Stomach (tissue), 4 donors: ENCODE results near the gene MKLN1.

Experiments
- EP300 ChIP-seq: sonication (generic); formaldehyde crosslinking; IDR thresholded peaks from one replicate; pipeline ENCODE4 v1.6.1; 2017; ENCODE audit warnings: antibody characterized with exemption
- POLR2A ChIP-seq, 4 donors: fragments of 450-650 bp; IDR thresholded peaks; one replicate each; pipeline ENCODE4 v1.6.1; 2016; ENCODE audit warnings: antibody characterized with exemption in 4 of 4, control low read depth in 2 of 4, mild to moderate bottlenecking in 1 of 4, moderate library complexity in 1 of 4
- POLR2AphosphoS5 ChIP-seq, 3 donors: sonication (generic); formaldehyde crosslinking; IDR thresholded peaks; one replicate each; pipeline ENCODE4 v1.6.1; 2016; ENCODE audit warnings: antibody characterized with exemption in 3 of 3
- TF ChIP-seq, protein P1 (sequence below), 7 experiments: fragments of 450-650 bp in 4 of 7; fragments of 200-600 bp in 3 of 7; sonication (generic) in 3 of 7; IDR thresholded peaks; one replicate each; pipeline ENCODE4 v1.5.1; 2016 to 2019; ENCODE audit warnings: antibody characterized with exemption in 7 of 7, control low read depth in 2 of 7, mild to moderate bottlenecking in 1 of 7

DNA sequence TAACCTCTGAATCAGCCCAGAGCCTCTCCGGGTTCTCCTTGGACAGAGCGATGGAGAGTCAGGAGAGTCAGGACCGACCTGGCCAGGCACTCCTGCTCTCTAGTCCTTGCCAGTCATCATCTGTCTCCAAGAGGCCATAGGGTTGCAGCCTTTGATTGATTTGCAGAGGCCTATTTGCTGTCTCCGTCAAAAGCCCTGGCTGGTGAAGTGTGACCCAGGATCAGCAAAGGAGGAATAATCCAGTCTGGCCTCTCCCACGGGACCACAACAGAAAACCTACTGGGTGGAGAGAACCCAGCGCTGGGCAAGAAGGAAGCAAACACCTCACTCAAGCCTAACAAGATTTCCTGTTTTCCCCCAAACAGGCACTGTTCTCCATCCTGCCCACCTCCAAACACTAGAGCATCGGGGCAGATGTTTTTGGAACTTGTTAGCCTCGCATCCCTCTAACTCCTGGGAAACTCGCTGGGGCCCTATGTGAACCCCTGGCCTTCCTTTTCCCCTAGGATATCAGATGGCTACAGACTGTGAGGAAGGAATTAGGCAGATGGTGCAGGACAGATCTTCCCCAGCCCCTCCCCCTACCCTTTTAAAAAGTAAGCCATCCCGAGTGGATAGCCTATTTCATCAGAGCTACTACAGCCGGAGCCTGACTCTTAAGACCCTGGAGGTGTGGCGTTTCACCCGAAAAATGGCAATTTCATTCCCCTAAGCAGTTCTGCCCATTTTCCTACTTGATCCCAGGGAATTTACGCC is 174.4 kb downstream of the MKLN1 start:
- TF ChIP-seq POLR2AphosphoS5 (IDR thresholded peaks at IDR 0.05) (no peak), EP300 (no peak), POLR2A (IDR thresholded peaks at IDR 0.05) (no peak)
- TF ChIP-seq, protein P1, sequence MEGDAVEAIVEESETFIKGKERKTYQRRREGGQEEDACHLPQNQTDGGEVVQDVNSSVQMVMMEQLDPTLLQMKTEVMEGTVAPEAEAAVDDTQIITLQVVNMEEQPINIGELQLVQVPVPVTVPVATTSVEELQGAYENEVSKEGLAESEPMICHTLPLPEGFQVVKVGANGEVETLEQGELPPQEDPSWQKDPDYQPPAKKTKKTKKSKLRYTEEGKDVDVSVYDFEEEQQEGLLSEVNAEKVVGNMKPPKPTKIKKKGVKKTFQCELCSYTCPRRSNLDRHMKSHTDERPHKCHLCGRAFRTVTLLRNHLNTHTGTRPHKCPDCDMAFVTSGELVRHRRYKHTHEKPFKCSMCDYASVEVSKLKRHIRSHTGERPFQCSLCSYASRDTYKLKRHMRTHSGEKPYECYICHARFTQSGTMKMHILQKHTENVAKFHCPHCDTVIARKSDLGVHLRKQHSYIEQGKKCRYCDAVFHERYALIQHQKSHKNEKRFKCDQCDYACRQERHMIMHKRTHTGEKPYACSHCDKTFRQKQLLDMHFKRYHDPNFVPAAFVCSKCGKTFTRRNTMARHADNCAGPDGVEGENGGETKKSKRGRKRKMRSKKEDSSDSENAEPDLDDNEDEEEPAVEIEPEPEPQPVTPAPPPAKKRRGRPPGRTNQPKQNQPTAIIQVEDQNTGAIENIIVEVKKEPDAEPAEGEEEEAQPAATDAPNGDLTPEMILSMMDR (IDR thresholded peaks at IDR 0.05): no peak
